Bronchial smooth muscle cell (primary cell): Measurements from ENCODE around the gene TGFB1I1. TPM values are rescaled to one million over a fixed set of nuclear protein-coding genes. Genes with fewer than 3 reads are reported as not detected.

Experiments
- total RNA-seq: library from RNA; depleted of rRNA; stranded (reverse); fragments of >200 nt; gene quantifications from 2 replicates; pipeline ENCODE4 v1.2.1, GENCODE V29; 2014

TGFB1I1 gene
- 11.6 and 16.4 TPM in 2 replicates for total RNA-seq

GRCh38 chr16:31471875-31472708, at the start of gene TGFB1I1:
TGFB1I1 (plus strand) TSS chr16:31472152; CDS start chr16:31472189, 37 bp downstream.

GRCh38 chr16:31428279-31428597, 43.7 kb upstream of the TGFB1I1 start, which contains the start of gene COX6A2:
COX6A2 (minus strand) TSS chr16:31428360; CDS start chr16:31428325, 35 bp downstream.

GRCh38 chr16:31458844-31459686, 12.9 kb upstream of the TGFB1I1 start, which contains the start of gene ARMC5:
ARMC5 (plus strand) TSS chr16:31459501; CDS start chr16:31459525, 24 bp downstream.

GRCh38 chr16:31483081-31483480, 11.1 kb downstream of the TGFB1I1 start, which contains the start of gene SLC5A2:
SLC5A2 (plus strand) TSS chr16:31483123; CDS start chr16:31483137, 14 bp downstream.

GRCh38 chr16:31507929-31508705, 36.2 kb downstream of the TGFB1I1 start, which contains the start of gene RUSF1:
RUSF1 (minus strand) TSS chr16:31508391; CDS start chr16:31508373, 18 bp downstream.

Other genes with a start within 250 kb of the TGFB1I1 start
- under 0.01 and 0.09 TPM in 2 replicates for gene ITGAM, start 212.2 kb upstream of the TGFB1I1 start, total RNA-seq
- gene ITGAX, start 117.0 kb upstream of the TGFB1I1 start, total RNA-seq: under 0.01 TPM in 1 of 2 replicates, not detected in the other
- gene ITGAD, start 78.8 kb upstream of the TGFB1I1 start, total RNA-seq: not detected in 2 replicates
- not detected in 2 replicates for gene COX6A2, start 43.8 kb upstream of the TGFB1I1 start, total RNA-seq
- 0.34 and 0.47 TPM in 2 replicates for gene ZNF843, start 29.4 kb upstream of the TGFB1I1 start, total RNA-seq
- gene ARMC5, start 12.7 kb upstream of the TGFB1I1 start, total RNA-seq: 5.8 and 6.5 TPM in 2 replicates
- gene SLC5A2, start 11.0 kb downstream of the TGFB1I1 start, total RNA-seq: under 0.01 TPM in 2 replicates
- 37.4 and 46.9 TPM in 2 replicates for gene RUSF1, start 36.2 kb downstream of the TGFB1I1 start, total RNA-seq
- gene AHSP, start 55.7 kb downstream of the TGFB1I1 start, total RNA-seq: not detected in 2 replicates